Measurements from ENCODE around the gene AXIN1.

GRCh38 chr16:296806-297510, 55.6 kb downstream of the AXIN1 start:
- TF ChIP-seq NFIC (IDR thresholded peaks at IDR 0.05) (no peak), EGR1 (IDR thresholded peaks at IDR 0.05) (no peak), YY1 (IDR thresholded peaks at IDR 0.05; ENCODE audit: low read depth) (no peak), EP300 (IDR thresholded peaks at IDR 0.05; ENCODE audit: borderline replicate concordance) (no peak), USF1 (IDR thresholded peaks at IDR 0.05) (no peak), CREB1 (IDR thresholded peaks at IDR 0.05; ENCODE audit: low read depth) (no peak), TAF1 (IDR thresholded peaks at IDR 0.05; ENCODE audit: low read depth) (no peak), TCF12 (IDR thresholded peaks at IDR 0.05; ENCODE audit: low read depth) (no peak), MAX (IDR thresholded peaks at IDR 0.05) (no peak), RAD21 (IDR thresholded peaks at IDR 0.05; ENCODE audit: low read depth) (no peak)

Measured in Ishikawa (cell line).